ENCODE results near the gene HCN2.
"Not testable (repeated sequence)": the region's sequence is repeated elsewhere in the genome, so short reads cannot be mapped to it uniquely, and the experiment has no call there.

The HCN2 gene

DNA sequence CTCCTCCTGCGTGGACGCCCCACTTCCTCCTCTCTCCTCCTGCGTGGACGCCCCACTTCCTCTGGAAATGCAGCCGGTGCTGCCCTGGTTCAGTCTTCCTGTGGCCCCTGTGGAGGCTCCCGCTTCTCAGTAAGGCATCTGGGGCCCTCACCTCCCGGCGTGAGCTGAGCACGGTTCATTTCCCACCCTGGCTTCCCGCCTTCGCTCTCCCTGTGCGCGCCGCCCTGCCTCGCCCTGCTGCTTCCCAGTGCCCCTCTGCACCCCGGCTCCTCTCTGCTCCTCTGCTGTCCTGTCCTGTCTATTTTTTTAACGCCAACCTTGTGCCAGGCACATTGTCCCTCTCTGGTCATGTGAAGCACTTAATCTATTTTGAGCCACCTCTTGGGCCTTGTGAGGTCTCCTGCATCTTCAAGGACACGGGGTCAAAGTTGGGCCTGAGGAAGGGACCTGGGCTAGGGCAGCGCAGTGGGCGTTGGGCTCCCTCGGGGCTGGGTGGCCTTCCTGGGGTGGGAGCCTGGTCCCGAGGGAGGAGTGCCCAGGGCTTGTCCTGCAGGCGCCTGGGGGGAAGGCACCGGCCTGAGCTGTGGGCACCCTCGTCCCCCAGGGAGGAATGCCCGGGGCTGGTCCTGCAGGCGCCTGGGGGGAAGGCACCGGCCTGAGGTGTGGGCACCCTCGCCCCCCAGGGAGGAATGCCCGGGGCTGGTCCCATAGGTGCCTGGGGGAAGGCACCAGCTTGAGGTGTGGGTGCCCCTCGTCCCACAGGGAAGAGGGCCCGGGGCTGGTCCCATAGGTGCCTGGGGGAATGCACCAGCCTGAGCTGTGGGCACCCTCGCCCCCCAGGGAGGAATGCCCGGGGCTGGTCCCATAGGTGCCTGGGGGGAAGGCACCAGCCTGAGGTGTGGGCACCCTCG lies 13.0 kb downstream of the HCN2 start:
- H3K4me3 ChIP-seq (ENCODE audit: low read depth, low read length): no peak overlapping the region

DNA sequence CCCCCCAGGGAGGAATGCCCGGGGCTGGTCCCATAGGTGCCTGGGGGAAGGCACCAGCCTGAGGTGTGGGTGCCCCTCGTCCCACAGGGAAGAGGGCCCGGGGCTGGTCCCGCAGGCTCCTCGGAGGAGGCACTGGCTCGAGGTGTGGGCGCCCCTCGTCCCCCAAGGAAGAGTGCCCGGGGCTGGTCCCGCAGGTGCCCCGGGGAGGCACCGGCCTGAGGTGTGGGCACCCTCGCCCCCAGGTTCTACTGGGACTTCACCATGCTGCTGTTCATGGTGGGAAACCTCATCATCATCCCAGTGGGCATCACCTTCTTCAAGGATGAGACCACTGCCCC lies 13.6 kb downstream of the HCN2 start:
- H3K4me3 ChIP-seq (ENCODE audit: low read depth, low read length): not testable (repeated sequence)

DNA sequence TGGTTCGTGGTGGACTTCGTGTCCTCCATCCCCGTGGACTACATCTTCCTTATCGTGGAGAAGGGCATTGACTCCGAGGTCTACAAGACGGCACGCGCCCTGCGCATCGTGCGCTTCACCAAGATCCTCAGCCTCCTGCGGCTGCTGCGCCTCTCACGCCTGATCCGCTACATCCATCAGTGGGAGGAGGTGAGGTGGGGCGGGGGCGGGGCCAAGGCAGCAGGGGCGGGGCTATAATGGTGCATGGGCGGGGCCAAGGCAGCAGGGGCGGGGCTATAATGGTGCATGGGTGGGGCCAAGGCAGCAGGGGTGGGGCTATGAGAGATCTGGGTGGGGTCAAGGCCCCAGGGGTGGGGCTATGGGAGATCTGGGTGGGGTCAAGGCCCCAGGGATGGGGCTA lies 14.1 kb downstream of the HCN2 start:
- not testable (repeated sequence) for H3K4me3 ChIP-seq (ENCODE audit: low read depth, low read length)

DNA sequence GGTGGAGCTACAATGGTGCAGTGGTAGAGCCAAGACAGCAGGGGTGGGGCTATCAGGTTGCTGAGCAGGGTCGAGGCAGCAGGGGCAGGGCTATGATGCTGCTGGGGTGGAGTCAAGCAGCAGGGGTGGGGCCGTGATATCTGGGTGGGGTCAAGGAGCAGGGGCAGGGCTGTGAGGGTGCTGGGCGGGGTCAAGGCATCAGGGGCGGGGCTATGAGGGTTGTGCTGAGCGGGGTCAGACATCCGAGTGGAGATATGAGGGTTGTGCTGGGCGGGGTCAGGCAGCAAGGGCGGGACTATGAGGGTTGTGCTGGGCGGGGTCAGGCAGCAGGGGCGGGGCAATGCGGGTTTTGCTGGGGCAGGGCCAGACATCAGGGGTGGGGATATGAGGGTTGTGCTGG lies 14.7 kb downstream of the HCN2 start:
- no peak overlapping the region for H3K4me3 ChIP-seq (ENCODE audit: low read depth, low read length)

DNA sequence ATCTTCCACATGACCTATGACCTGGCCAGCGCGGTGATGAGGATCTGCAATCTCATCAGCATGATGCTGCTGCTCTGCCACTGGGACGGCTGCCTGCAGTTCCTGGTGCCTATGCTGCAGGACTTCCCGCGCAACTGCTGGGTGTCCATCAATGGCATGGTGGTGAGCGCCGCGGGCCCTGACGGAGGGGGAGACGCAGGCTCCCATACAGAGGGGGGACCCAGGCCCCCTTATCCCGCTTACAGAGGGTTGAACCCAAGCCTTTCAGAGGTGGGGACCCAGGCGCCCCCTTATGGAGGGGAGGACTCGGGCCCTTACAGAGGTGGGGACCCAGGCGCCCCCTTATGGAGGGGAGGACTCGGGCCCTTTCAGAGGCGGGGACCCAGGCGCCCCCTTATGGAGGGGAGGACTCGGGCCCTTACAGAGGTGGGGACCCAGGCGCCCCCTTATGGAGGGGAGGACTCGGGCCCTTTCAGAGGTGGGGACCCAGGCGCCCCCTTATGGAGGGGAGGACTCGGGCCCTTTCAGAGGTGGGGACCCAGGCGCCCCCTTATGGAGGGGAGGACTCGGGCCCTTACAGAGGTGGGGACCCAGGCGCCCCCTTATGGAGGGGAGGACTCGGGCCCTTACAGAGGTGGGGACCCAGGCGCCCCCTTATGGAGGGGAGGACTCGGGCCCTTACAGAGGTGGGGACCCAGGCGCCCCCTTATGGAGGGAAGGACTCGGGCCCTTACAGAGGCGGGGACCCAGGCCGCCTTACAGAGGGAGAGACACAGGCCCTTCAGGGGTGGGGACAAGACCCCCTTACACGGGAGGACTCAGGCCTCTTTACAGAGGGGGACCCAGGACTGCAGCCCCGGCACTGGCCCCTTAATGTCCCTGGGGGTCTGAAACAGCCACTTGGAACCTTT lies 15.6 kb downstream of the HCN2 start:
- not testable (repeated sequence) for H3K4me3 ChIP-seq (ENCODE audit: low read depth, low read length)

DNA sequence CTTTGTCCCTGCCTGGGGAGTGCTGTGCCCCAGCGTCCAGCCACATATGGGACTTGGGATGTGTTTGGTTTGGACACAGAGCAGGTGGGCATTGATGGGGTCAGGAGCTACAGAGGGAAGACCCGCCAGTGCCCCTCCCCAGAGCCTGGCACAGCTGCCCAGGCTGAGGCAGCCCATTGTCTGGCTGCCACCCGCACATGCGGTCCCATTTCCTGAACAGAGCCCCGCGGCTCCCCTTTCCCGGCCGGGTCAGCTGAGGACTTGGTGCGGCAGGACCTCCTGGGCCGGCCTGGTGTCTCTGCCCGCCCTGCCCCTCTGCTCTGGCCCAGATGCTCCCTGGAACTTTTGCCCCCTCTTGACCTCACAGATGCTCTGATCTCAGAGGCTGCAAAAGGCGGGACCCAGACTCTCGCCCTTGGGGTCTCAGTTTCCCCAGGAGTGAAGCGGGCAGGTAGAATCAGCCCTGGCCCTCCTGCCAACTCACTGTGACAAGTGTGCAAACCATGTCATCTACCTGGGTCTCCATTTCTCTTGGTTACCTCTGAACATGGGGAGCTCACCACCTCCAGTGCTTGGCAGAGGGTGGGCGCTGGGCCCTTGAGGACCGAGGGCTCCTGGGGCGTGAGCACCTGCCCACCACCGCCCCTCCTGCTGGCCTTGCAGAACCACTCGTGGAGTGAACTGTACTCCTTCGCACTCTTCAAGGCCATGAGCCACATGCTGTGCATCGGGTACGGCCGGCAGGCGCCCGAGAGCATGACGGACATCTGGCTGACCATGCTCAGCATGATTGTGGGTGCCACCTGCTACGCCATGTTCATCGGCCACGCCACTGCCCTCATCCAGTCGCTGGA lies 17.8 kb downstream of the HCN2 start:
- no peak overlapping the region for H3K4me3 ChIP-seq (ENCODE audit: low read depth, low read length)

DNA sequence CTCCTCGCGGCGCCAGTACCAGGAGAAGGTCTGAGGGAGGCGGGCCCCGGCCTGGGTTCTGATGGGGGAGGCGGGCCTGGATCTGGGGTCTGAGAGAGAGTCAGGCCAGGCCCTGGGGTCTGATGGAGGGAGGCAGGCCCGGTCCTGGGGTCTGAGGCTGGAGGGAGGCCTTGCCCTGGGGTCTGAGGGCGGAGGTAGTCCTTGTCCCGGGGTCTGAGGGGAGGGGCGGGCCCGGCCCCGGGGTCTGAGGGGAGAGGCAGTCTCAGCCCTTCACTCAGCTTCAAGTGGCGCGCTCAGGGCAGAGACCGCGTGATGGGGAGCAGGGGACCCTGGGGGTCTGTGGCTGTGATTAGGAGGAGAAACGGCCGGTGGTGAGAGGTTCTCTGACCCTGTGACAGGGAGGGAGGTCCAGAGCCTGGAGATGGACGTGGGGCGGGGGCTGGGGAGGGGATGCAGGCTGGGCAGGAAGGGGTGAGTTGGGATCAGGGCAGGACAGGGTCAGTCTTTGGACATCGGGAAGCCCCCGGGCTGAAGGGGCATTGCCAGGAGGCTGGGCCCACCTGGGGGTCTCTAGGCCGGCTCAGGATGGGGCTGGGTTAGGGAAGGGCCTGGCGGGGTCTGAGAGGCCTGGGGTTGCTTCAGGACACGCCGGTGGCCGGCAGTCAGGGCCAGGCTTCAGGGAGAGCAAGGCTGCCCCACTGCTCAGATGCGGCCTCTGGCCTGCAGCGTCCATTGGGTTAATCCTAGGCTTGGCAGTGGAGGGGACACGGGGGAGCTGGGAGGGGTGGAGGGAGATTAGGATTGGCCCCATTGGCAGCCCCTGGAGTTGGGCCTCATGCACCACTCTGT lies 18.7 kb downstream of the HCN2 start:
- no peak overlapping the region for H3K4me3 ChIP-seq (ENCODE audit: low read depth, low read length)

DNA sequence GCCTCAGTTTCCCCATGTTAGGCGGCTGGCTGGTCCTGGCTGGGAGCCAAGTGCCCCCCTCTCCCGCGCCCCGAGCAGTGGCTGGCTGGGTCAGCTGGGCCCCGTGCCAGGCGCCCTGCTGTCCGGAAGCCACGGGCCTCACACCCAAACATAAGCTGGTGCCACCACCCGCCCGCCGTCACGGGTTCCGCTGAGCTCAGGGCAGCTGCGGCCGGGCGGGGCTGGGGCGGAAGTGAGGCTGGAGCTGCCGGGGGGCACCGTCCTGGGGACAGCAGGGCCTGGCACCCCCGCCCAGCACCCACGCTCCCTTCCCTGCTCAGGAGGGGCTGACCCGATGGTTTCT lies 19.3 kb downstream of the HCN2 start:
- no peak overlapping the region for H3K4me3 ChIP-seq (ENCODE audit: low read depth, low read length)

DNA sequence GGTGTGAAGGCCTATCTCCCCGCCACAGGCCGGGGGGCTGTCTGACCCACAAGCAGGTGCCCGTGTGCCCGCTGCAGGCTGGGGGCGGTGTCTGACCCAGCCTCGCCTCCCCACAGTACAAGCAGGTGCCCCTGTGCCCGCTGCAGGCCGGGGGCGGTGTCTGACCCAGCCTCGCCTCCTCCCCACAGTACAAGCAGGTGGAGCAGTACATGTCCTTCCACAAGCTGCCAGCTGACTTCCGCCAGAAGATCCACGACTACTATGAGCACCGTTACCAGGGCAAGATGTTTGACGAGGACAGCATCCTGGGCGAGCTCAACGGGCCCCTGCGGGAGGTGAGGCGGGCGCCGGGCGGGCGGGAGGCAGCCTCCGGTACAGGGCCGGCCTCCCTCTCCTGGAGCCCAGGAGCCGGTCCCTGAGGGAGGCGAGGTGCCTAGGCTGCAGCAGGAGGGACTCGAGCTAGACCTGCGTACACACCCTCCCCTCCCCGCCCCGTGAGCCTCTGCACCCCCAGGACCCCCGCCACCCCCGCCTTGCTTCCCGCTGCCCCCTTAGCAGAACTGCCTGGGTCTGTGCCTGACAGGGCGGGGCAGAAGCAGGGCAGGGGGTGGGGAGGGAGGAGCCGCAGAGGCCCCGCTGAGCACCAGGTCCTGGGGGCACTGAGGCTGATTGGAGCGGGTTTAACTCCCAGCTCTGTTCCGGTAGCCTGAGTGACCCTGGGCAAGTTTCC lies 20.6 kb downstream of the HCN2 start:
- no peak overlapping the region for H3K4me3 ChIP-seq (ENCODE audit: low read depth, low read length)

DNA sequence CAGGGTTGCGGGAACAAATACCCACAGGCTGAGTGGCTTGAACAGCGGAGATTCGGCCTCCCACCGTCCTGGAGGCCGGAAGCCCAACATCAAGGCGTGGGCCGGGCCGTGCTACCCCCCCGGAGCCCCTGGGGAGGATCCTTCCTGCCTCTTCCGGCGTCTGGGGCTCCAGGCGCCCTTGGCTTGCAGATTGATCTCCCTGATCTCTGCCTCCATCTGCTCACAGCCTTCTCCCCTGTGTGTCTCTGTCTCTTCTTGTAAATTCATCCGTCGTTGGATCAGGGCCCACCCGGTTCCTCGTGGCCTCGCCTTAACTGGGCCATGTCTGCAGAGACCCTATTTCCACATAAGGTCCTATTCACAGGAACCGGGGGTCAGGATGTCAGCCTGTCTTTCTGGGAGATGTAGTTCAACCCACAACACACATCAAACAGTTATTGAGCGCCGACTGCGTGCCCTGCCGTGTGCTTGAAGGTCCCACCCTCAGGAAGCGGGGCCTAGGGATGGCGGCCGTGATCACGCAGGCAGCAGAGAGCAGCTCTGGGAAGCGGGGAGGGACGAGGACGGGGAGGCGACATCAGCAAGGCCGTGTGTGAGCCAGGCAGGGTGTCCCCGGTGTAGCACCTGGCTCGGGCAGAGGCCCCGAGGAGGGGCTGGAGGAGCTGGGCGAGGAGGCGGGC lies 21.3 kb downstream of the HCN2 start:
- no peak overlapping the region for H3K4me3 ChIP-seq (ENCODE audit: low read depth, low read length)

DNA sequence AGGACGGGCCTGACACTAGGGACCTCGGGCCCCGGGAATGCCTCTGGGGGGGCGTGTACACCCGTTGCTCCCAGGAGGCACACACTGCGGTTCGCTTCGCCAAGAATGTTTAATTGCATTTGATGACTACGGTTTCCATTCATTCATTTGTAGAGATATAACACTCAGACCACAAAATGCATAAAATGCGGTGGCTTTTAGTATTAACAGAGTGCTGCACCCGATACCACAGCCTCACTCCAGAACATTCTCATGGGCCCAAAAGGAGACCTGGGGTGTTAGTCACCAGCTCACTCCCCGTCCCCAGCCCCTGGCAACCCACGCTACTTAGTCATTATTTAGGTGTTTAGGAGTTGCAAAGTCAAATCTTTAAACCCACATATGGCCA lies 21.8 kb downstream of the HCN2 start:
- H3K4me3 ChIP-seq (ENCODE audit: low read depth, low read length): no peak overlapping the region

DNA sequence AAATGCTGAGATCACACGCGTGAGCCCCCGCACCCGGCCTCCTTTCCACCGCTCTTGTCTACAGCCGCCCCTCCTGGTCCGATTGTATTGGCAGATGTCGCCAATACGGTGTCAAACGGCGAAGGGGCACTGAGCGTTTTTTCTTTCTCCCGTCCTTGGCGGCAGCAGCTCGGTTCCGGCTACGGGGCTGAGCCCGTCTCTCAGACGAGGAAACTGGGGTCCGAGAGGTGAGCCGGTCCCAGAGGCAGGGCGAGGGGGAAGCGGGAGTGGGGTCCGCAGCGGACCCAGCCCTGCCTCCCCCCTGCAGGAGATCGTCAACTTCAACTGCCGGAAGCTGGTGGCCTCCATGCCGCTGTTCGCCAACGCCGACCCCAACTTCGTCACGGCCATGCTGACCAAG lies 23.3 kb downstream of the HCN2 start:
- H3K4me3 ChIP-seq (ENCODE audit: low read depth, low read length): no peak overlapping the region

DNA sequence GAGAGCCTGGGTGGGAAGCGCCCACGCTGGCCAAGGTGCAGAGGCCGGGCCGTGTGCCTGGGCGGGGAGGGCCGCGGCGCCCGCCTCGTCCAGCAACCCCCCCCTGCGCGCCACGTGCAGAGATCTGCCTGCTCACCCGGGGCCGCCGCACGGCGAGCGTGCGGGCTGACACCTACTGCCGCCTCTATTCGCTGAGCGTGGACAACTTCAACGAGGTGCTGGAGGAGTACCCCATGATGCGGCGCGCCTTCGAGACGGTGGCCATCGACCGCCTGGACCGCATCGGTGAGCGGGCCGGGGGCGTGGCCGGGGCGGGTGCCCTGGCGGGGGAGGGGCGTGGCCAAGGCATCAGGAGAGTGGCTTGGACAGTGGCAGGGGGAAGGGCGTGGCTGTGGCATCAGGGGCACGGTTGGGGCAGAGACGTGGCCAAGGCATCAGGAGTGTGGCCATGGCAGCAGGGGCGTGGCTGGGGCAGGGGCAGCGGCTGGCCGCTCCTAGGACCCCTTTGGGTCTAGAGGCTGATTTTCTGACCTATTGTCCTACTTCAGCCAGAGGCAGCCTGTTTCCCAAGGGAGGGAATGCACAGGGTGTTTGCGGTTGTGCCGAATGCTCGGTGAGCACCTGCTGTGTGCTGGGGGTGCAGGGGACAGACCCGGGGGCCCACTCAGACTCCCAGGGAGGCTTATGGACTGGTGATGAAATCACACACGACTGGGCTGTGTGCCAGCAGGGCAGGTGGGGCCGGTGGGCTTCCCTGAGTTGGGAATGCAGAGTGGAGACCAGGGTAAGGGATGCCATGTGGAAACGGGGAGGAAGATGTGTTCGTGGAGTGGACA lies 24.3 kb downstream of the HCN2 start:
- H3K4me3 ChIP-seq (ENCODE audit: low read depth, low read length): no peak overlapping the region

DNA sequence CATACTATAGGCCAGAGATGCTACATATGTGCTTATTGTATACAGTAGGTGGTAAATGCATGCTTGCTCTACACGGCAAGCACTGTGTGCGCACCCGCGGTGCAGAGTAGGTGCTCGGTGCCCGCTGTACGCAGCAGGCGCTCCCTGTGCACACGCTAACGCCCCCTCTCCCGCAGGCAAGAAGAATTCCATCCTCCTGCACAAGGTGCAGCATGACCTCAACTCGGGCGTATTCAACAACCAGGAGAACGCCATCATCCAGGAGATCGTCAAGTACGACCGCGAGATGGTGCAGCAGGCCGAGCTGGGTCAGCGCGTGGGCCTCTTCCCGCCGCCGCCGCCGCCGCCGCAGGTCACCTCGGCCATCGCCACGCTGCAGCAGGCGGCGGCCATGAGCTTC lies 25.9 kb downstream of the HCN2 start:
- H3K4me3 ChIP-seq (ENCODE audit: low read depth, low read length): no peak overlapping the region

DNA sequence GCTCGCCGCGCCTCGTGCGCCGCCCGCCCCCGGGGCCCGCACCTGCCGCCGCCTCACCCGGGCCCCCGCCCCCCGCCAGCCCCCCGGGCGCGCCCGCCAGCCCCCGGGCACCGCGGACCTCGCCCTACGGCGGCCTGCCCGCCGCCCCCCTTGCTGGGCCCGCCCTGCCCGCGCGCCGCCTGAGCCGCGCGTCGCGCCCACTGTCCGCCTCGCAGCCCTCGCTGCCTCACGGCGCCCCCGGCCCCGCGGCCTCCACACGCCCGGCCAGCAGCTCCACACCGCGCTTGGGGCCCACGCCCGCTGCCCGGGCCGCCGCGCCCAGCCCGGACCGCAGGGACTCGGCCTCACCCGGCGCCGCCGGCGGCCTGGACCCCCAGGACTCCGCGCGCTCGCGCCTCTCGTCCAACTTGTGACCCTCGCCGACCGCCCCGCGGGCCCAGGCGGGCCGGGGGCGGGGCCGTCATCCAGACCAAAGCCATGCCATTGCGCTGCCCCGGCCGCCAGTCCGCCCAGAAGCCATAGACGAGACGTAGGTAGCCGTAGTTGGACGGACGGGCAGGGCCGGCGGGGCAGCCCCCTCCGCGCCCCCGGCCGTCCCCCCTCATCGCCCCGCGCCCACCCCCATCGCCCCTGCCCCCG lies 26.5 kb downstream of the HCN2 start:
- no peak overlapping the region for H3K4me3 ChIP-seq (ENCODE audit: low read depth, low read length)

DNA sequence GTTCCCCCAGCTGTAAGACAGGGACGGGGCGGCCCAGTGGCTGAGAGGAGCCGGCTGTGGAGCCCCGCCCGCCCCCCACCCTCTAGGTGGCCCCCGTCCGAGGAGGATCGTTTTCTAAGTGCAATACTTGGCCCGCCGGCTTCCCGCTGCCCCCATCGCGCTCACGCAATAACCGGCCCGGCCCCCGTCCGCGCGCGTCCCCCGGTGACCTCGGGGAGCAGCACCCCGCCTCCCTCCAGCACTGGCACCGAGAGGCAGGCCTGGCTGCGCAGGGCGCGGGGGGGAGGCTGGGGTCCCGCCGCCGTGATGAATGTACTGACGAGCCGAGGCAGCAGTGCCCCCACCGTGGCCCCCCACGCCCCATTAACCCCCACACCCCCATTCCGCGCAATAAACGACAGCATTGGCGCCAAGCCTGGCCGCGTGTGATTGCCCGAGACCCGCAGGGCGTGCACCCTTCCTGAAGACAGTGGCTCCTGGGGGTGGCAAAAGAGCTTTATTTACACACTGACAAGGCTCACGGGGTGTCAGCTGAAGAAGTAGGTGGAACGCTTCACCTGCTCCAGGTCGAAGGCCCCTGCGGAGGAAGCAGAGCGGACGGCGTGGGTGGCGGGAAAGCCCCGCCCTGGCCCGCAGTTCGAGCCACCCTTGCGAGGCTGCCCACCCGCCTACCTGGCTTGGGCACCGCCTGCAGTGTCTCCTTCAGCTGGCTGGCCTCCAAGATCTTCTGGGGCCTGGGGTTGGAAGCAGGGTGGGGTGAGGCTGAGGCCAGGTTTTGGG lies 27.3 kb downstream of the HCN2 start:
- no peak overlapping the region for H3K4me3 ChIP-seq (ENCODE audit: low read depth, low read length)
